Sciatic nerve (tissue), 2 donors: ENCODE results near the gene CGNL1. TPM values are rescaled to one million over a fixed set of nuclear protein-coding genes. Genes with fewer than 3 reads are reported as not detected.

ENCODE experiments used
- ATAC-seq: fragments of 200-7000 bp; cut with Tn5 transposase; one replicate; pipeline ENCODE4 v1.9.1; 2020; ENCODE audit warnings: mild to moderate bottlenecking, moderate library complexity
- DNase-seq: peaks from one replicate; pipeline ENCODE4 v3.0.0-alpha.2; 2020; ENCODE audit warnings: low spot score
- intact Hi-C: fragments of 100-400 bp; cut with DNase I; formaldehyde crosslinking; loops from one replicate; pipeline ENCODE4 v1.14.2; 2022
- total RNA-seq: library from RNA; stranded (reverse); fragmentation: NEBNext Ultra II Directional; extraction: Animal tissue kit (Norgen Biotek cat#: 25700); gene quantifications from one replicate; pipeline ENCODE4 v1.2.1, GENCODE V29; 2021
- donor health status: DM: no; HTN: no; CAD: no.
- donor health status: DM: no; HTN: no; CAD: no.

CGNL1 gene
- total RNA-seq, 1 donor from 2014 or later = 38.1 TPM

DNA sequence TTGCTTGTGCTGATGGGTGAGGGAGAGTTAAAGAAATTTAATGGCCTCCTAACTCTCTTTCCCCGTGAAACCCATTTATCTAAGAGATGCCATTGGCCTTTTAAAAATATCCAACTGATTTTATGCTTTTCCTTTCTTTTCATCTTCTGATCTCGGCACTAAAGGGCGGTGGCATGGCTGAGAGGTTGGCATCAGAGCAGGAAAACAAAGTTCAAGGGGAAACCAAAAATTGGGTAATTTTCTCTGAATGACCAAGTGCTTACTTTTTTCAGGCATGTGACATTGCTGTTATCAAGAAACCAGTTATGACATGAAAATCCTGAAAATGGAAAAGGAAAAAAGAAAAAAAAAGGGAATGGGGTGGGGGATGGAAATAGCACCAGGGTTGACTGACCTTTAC, 3.2 kb downstream of the CGNL1 start:
- intact Hi-C loops = no loop called here
- ATAC-seq (no peak), DNase-seq (no peak)

DNA sequence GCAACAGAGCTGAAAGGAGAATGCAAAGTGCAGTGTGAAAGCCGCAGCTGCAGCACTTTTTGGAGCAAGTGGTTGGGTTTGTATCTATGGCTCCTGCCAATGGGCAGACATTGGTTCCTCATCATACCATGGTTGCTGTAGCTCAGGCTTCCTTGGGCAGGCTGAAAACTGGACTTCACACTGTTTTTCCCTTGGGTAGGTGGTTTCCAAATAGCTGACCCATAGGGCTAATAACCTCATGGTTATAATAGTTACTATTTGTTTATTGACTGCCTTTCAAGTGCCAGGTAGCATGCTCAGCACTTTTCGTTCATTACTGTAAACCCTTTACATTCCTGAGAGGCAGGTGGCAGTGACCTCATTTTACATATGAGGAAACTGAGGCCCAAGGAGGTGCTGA, 4.5 kb downstream of the CGNL1 start:
- ATAC-seq (no peak), DNase-seq (no peak)
- intact Hi-C loops = no loop called here

DNA sequence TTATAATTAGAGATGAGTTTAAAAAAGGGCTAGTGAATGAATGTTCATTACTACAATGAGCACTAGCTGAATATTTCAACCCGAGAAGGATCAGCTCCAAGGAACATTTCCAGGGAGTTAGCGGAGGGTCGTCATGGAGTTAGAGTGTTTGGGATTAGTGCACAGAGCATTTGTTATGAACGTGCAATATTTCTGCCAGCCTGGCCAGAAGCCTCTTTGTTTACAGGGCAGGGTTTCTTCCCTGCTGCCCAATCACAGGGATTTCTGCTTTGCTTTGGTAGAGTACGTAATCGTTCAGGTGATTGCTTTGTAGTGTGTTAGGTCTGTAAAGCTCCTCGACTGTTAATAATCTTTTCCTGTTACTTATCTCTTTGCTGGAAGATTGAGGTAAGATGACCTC, 5.9 kb downstream of the CGNL1 start:
- ATAC-seq (peak; percentile 48), DNase-seq (no peak)
- intact Hi-C loops = no loop called here

DNA sequence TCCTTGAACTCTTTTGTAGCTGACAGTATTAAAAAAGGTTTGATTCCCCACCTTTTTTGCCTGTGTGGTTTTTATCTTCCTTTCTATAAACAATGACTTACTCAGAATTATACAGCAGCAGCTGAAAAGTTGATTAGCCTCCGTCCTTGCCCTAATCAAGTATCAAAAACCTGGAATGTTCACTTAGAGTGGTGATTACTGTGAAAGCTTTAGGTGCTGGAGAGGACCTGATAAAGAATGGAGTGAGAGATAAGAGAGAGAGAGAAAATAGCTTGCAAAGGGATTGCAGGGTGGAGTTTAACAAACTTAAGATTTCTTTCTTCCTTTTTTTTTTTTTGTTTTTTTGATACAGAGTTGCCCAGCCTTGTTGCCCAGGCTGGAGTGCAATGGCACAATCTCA, 6.7 kb downstream of the CGNL1 start:
- no peak for ATAC-seq
- DNase-seq = no peak
- intact Hi-C loops = no loop called here

DNA sequence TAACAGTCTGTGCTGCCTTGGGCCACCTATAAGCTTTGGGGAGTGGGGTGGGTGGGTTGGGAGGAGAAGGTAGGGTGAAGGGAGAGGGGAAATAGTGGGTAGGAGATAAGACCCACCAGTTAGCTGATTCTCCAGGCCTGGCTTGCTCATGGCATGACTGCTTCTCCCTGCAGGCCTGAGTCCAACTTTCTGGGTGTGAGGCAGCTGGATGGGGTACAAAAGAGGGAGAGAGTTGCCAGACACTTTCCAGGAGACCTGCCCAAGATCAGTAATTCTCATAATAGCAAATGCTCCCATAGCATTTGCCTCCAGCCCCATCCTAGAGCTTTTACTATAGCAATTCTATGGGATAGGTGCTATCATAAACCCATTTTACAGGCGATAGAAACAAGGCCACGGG, 7.7 kb downstream of the CGNL1 start:
- intact Hi-C loops = no loop called here
- ATAC-seq (no peak), DNase-seq (no peak)

DNA sequence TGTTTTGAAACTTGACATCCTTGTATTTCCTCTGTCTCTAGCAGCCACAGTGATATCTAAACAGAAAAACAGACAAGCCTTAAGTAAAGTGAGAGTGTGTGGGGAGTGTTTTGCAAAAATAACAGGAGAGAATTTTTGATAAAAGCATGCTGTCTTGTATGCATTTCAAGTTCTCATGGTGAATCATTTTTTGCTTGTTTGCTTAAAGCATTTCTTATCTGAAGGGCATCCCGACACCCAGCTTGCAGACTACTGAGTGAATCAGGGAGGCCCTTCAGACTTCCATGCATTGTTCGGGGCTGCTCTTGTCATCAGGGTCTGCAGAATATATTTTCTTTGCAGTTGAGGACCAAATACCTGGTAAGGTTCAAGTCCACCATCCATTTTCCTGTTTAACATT, 8.5 kb downstream of the CGNL1 start:
- no peak for DNase-seq
- intact Hi-C loops = loop anchor here (5.0 kb wide), 1 partner anchor 42 kb away; no protein-coding TSS in a partner anchor
- ATAC-seq = no peak

DNA sequence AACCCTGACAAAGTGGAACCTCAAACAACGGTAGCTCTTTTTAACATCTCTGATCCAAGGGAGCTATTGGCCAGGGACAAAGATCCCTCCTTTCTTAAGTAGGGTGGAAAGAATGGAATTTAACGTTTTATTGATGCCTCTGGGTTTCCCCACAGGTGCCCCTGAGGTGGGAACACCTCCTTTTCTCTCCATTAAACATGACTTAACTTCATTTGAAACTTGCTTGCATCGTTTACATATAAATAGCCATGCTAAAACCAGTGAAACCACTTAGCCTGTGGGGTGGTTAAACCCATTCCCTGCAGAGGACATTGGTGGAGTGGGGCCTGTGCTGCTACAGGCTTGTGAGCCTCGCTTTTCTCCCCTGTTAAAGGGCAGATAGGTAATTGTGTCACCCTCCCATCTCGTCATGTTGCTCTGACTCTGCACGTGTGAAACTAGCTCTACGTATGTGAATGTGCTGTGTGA, 9.7 kb downstream of the CGNL1 start:
- ATAC-seq (no peak), DNase-seq (no peak)
- intact Hi-C loops = loop anchor here (5.0 kb wide), 1 partner anchor 41 kb away; no protein-coding TSS in a partner anchor

DNA sequence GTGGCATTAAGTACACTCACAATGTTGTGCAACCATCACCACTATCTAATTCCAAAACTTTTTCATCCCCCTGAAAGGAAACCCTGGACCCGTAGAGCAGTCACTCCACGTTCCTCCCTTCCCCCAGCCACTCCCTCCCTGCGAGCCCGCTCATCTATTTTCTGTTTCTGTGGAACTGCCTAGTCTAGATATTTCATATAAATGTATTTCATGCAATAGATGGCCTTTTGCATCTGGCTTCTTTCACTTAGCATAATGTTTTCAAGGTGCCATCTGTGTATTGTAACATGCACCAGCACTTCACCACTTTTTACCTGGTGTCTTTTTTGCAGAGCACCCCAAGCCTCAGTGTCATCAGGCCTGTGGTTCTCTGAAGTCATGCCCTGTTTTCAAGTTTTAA, 10.7 kb downstream of the CGNL1 start:
- peak; percentile 43 for ATAC-seq
- intact Hi-C loops = loop anchor here (5.0 kb wide), 1 partner anchor 40 kb away; no protein-coding TSS in a partner anchor
- DNase-seq = no peak

DNA sequence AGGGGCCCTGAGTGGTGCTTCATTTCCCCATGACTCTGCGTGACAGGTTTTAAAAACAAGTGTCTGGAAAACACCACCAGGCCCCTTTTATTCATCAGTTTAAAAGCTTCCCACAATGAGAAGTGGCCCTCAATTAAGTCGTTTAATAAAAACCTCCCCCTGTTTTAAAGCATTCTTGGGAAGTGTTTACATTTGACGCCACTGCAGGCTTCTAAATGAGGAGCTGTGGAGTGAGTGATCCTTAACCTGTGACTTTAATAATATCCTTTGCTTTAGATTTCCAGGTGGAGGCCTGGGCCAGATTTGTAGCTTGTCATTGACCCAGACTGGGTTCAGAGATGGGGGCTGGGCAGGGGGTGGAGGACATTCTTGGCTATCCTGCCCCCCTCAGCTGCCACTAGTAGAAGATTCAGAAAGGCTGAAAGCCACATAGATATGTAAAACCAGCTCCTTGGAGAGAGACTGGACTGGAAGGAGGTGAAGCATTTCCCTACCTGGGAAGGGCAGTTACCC, 11.3 kb downstream of the CGNL1 start:
- intact Hi-C loops = loop anchor here (5.0 kb wide), 1 partner anchor 40 kb away; no protein-coding TSS in a partner anchor
- no peak for ATAC-seq
- DNase-seq = no peak

DNA sequence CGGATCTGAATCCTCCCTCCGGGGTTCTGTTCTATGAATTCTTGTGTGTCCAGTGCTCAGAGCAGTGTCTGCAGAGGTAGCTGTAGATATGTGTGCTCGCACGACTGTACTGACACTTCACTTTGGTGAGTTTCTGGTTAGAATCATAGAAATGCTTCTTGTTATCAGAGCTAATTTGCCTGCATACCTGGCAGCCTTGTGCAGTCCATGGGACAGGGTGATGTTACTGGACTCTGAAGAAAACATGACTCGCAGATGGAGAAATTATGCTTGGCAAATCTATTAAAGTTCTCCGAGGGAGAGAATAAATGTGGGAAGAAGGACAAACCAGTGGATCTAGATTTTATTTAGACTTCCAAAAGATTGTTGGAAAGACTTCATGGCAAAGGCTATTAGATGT, 12.2 kb downstream of the CGNL1 start:
- intact Hi-C loops = loop anchor here (5.0 kb wide), 1 partner anchor 39 kb away; no protein-coding TSS in a partner anchor
- ATAC-seq (peak; percentile 74), DNase-seq (no peak)

DNA sequence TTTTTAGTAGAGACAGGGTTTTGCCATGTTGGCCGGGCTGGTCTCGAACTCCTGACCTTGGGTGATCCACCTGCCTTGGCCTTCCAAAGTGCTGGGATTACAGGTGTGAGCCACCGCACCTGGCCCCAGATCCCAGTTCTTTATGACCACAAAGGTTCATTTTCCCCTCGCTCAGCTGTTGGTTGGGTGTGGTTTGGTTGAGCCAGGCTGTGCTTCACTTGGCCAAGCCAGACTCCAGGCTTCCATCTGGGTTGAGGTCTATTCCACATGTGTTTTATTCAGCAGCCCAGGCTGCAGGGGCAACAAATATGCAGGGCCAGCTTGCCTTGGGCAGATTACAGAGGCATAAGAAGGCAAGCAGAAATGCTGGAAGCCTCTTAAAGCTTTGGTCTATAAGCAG, 13.7 kb downstream of the CGNL1 start:
- intact Hi-C loops = loop anchor here (5.0 kb wide), 1 partner anchor 37 kb away; no protein-coding TSS in a partner anchor
- ATAC-seq (no peak), DNase-seq (no peak)

DNA sequence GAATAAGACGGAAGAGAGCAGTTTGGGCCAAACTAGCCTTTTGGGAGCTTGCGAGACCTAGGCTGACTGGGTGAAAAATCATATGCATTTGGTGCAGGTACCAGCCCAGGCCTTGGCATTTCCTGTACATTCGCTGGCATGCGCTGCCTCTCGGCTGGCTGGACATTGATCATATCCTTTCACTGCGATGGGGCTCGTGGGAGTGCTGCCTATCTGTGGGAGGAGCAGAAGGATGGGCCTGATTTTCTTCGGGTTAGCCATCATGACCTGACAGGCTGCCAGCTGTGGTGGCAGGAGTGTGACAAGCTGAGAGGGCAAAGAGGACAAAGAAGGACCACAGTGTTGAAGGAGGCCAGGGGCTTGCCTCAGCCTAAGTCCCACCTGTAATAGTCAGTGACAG, 14.3 kb downstream of the CGNL1 start:
- ATAC-seq = no peak
- DNase-seq = no peak
- intact Hi-C loops = no loop called here

DNA sequence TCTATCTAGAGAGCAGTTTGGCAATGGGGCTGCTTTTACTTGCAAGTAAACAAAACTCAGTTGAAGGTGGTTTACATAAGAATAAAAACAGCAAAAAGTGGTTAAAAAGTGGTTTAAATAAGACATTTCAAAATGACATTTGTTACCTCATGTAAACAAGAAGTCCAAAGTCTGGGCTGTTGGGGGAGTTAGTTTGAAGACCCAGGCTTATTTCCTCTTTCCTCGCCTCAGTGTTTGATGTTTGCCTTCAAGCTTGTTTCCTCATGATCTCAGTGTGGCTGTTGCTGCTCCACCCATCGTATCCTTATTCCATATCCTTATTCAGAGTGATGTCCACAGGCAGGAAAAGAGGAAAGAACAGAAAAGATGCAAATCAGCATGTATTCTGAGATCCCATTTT, 15.2 kb downstream of the CGNL1 start:
- no peak for ATAC-seq

DNA sequence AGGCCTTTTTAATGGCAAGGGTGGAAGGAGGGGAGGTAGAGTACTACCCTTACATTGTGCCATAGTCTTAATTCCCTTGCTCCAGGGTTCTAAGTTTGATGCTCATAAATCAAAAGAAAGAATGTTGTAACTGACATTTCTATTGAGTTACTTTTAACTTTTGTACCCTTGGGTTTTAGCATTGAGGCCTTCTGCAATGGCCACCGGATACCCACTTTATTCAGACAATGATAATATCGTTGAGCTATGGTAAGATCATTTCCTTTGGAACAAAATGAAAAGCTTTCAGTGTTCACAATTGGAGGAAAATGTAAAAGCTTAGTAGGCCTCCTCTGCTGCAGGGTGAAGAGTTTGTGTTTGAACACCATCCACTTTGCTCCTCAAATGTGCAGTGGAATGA, 16.8 kb downstream of the CGNL1 start:
- intact Hi-C loops = no loop called here
- DNase-seq (no peak), ATAC-seq (no peak)

More for the DNA sequence above, 15.2 kb downstream of the CGNL1 start:
- no peak for DNase-seq
- intact Hi-C loops = no loop called here

DNA sequence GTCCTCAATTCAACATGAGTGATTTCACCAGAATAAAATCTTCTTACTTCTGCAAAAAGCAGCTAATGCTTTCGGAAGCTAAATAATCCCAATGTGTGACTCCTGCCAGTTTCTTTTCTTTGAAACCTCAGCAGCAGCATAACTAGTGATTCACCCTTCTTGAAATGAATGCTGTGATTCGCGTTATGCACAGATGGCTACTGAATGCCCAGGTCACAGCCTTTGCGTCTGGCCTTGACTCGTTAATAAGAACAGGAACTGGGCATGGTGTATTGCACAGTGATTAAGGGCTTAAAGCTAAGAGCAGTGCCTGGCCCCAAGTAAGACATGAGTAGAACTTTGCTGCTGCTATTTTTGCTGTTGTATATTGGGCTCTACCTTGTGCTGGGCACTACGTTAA, 19.0 kb downstream of the CGNL1 start:
- peak; percentile 64 for ATAC-seq
- DNase-seq = no peak
- intact Hi-C loops = no loop called here

DNA sequence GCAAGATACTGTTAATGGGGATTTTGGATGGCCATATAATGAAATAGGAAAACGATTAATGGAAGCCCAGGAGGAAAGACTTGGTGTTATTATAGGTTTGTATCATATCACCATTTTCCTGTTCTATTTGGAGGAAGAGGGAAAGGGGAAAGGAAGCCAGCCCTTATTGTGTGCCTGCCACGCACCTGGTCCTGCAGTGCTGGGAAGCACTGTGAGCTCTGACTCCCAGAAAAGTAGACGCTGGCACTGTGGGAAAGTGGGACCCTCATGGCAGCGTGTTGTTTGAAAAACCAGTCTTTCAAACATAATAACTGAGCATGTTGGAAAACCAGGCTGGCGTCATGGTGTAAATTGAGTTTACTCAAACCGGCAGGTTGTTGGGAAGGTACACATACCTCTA, 22.0 kb downstream of the CGNL1 start:
- no peak for ATAC-seq
- no peak for DNase-seq
- intact Hi-C loops = no loop called here

DNA sequence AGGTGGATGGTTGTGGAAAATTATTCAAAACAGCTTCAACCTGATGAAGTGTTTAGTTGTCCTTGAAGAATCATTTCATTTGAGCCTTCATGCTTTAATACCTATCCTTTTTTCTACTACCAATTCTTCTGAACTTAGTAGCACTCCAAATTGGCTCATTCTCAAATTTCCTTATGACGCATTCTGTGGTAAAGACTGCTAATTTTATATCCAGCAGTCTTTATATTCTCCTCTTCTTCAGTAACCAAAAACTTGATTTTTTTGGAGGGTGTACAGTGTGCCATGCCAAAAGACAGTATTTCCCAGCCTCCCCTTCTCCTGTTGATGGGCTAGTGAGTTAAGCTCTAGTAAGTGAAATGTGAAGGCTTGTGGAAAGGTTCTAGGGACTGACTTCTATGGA, 25.2 kb downstream of the CGNL1 start:
- DNase-seq (no peak), ATAC-seq (no peak)
- intact Hi-C loops = no loop called here

DNA sequence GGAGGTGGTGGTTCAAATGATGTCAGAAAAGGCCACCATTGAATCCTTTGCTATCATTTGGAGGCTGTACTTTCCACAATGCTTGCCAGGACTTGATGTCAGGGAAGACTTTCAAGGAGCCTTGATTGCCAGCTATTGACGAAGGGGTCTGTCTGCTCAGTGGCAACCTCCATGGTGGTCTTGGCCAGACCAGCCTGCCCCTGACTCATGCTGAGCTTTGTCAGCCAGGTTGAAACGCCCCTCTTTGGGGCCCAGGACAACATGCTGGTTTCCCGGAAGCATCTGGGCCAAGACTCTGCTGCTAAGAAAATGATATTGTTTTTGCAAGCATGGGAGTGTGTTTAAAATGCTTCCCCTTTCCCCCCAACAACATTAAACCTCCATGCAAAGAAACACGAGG, 26.7 kb downstream of the CGNL1 start:
- DNase-seq (no peak), ATAC-seq (peak; percentile 69)
- intact Hi-C loops = no loop called here

DNA sequence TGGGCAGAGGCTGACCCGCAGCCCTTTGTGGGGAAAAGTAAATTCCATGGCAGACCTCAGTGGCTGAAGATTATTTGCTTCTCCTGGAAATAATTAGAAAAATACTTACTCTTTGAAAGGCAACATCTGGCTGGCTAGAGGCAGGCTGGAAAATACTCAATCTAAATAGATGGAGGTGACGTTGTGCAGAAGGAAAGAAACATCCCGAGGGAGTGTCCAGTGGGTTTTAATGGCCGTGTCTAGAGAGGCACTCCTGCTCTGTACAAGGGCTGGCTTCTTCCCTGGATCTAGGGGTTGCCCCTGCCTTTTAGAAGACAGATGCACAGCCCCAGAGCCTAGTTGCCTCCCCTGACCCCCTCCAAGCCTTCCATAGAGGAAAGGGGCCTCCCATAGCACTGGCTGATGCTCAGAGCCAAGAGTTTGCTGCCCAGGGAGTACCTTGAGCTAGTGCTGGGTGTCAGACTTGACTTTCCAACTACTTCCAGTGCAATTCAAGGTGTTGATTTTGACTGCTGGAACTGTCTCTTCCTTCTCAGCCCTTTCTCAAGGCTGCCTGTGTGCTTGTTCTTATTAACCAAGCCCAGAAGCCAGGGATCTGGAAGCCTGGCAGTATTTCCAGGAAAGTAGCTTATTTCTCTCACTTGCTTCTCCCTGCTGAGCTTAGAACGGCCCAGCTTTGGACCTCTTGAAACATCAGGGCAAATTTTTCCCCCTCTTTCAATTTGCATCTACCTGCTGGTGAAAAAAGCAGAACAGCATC, 27.4 kb downstream of the CGNL1 start:
- peak; percentile 90 for ATAC-seq
- intact Hi-C loops = no loop called here
- no peak for DNase-seq

DNA sequence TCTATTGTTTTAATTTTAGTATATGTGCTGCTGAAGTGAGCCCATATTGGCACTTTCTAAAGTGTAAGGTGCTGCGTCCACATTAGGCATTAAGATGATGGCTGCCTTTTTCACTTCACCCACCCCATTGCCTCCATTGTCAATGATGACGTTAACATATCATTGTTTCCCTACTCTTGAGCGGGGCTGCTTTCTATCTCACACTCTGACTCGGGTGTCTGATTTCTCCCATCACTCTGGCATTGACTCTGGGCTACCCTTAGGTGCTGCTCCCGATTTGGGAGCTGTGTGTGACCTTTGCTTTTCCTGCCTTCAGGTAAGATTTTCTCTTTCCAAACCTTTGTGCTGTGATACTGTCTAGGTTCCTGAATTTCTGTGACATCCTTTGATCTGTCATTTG, 28.8 kb downstream of the CGNL1 start:
- ATAC-seq (no peak), DNase-seq (no peak)
- intact Hi-C loops = no loop called here
